Fibroblast of upper back skin (primary cell): Measurements from ENCODE around the gene ATXN1L.
"Not testable (repeated sequence)": the region's sequence is repeated elsewhere in the genome, so short reads cannot be mapped to it uniquely, and the experiment has no call there.

Source experiments
- DNase-seq: peaks from one replicate; pipeline ENCODE4 v3.0.0-alpha.2; 2013

The ATXN1L gene

GRCh38 chr16:71854369-71854948 lies 8.7 kb downstream of the ATXN1L start:
- no peak for DNase-seq

GRCh38 chr16:71855937-71856662 lies 10.3 kb downstream of the ATXN1L start:
- DNase-seq = no peak

- no peak for DNase-seq
Observed at GRCh38 chr16:71859762-71860521, 14.2 kb downstream of the ATXN1L start.

- no peak for DNase-seq
Observed at GRCh38 chr16:71863995-71864394, 18.2 kb downstream of the ATXN1L start.

GRCh38 chr16:71865173-71865863 lies 19.5 kb downstream of the ATXN1L start:
- no peak for DNase-seq

- not testable (repeated sequence) for DNase-seq
Observed at GRCh38 chr16:71867175-71867574, 21.4 kb downstream of the ATXN1L start.

GRCh38 chr16:71867939-71868338 lies 22.2 kb downstream of the ATXN1L start:
- DNase-seq = no peak

- no peak for DNase-seq
Observed at GRCh38 chr16:71869089-71869488, 23.3 kb downstream of the ATXN1L start.

- DNase-seq = no peak
Observed at GRCh38 chr16:71870818-71871217, 25.0 kb downstream of the ATXN1L start.

GRCh38 chr16:71873199-71873598 lies 27.4 kb downstream of the ATXN1L start:
- DNase-seq = no peak

GRCh38 chr16:71878911-71879310 lies 33.1 kb downstream of the ATXN1L start:
- no peak for DNase-seq

GRCh38 chr16:71880176-71880575 lies 34.4 kb downstream of the ATXN1L start:
- DNase-seq = no peak

- DNase-seq = peak; percentile 68
Observed at GRCh38 chr16:71882505-71883167, 36.9 kb downstream of the ATXN1L start.

- DNase-seq = no peak
Observed at GRCh38 chr16:71883168-71883848, 37.5 kb downstream of the ATXN1L start.

GRCh38 chr16:71883849-71884638 lies 38.3 kb downstream of the ATXN1L start, which contains the start of gene ZNF821:
Gene ZNF821 (minus strand): TSS chr16:71884182. CDS start chr16:71879946, 4,236 bp downstream.
- peak; percentile 74 for DNase-seq

GRCh38 chr16:71885261-71885650 lies 39.5 kb downstream of the ATXN1L start:
- DNase-seq = no peak

- DNase-seq = no peak
Observed at GRCh38 chr16:71889147-71889546, 43.4 kb downstream of the ATXN1L start.

GRCh38 chr16:71893888-71894228 lies 48.1 kb downstream of the ATXN1L start:
- no peak for DNase-seq

- DNase-seq = peak; percentile 50
Observed at GRCh38 chr16:71894229-71894920, 48.6 kb downstream of the ATXN1L start.

- peak; percentile 98 for DNase-seq
Observed at GRCh38 chr16:71894921-71895678, 49.3 kb downstream of the ATXN1L start, which contains the start of gene IST1. Gene IST1 (plus strand): TSS chr16:71895531. CDS start chr16:71915641, 20,110 bp downstream.
